Measurements from ENCODE around the gene ACTR3C. TPM values are rescaled to one million over a fixed set of nuclear protein-coding genes. Genes with fewer than 3 reads are reported as not detected.

ACTR3C gene
- total and polyA plus RNA-seq, 2 donors (not counting 1 experiment from before 2014, with no cell fraction given) = 4.0 to 20.7 TPM

GRCh38 chr7:150365673-150366398 lies 42.5 kb upstream of the ACTR3C start:
- Histone ChIP-seq H3K27ac (ENCODE audit: low read length in 2 of 2) (peak overlapping the region; percentile 98 to 99), H3K27me3 (replicated peaks in 1 of 4; ENCODE audit: control extremely low read depth in 1 of 4, control insufficient read depth in 3 of 4, insufficient read depth in 4 of 4, low read length in 3 of 4) (no peaks in the 10 kb centered on the region), H3K4me2 (replicated peaks; ENCODE audit: low read depth, low read length, poor library complexity, severe bottlenecking) (peak overlapping the region; percentile 70), H3K36me3 (replicated peaks in 1 of 2; ENCODE audit: control extremely low read depth in 1 of 2, control insufficient read depth in 1 of 2, extremely low read depth in 1 of 2, insufficient read depth in 2 of 2, low read length in 1 of 2) (peaks cover 0 to 11% of the 10 kb centered on the region in 2 experiments), H3K4me1 (ENCODE audit: control insufficient read depth in 2 of 2, insufficient read depth in 2 of 2, low read length in 2 of 2) (peaks cover 64 to 73% of the 10 kb centered on the region in 2 donors), H3K9ac (ENCODE audit: low read length) (peak overlapping the region; percentile 60), H4K20me1 (ENCODE audit: control insufficient read depth, insufficient read depth, low read length, poor library complexity, severe bottlenecking) (peaks cover 8% of the 10 kb centered on the region), H2AFZ (ENCODE audit: insufficient read depth, low read depth, low read length, poor library complexity, severe bottlenecking) (no peak overlapping the region), H3K79me2 (ENCODE audit: control insufficient read depth, insufficient read depth, low read length) (peaks cover 14% of the 10 kb centered on the region), H3K9me3 (ENCODE audit: control extremely low read depth in 1 of 3, control insufficient read depth in 2 of 3, insufficient read depth in 1 of 3, low read length in 2 of 3) (no peaks in the 10 kb centered on the region), H3K4me3 (ENCODE audit: control extremely low read depth in 1 of 5, extremely low read depth in 1 of 5, insufficient read depth in 1 of 5, low read depth in 2 of 5, low read length in 4 of 5) (peak overlapping the region in 1 of 5 experiments; percentile 22)
- no peaks in the 10 kb centered on the region for H3K9me3 Mint-ChIP-seq (ENCODE audit: insufficient read depth)
- H3K4me3 Mint-ChIP-seq = peak overlapping the region; percentile 87
- DNase-seq (peak; percentile 85), ATAC-seq (ENCODE audit: low read depth) (peak; percentile 22)
- 29% methylated on average over 3 of the region's 5 CpGs for WGBS (ENCODE audit: insufficient coverage)
- peaks cover 74% of the 10 kb centered on the region for H3K4me1 Mint-ChIP-seq
- peak overlapping the region; percentile 100 for H3K27ac Mint-ChIP-seq
- intact Hi-C loops (cut with micrococcal nuclease) = loop anchor here (1.0 to 10.0 kb wide), 3 partner anchors 9 to 659 kb away; partner anchors contain the start of genes ABCB8, ATG9B and ZNF775
- TF ChIP-seq EZH2 (IDR thresholded peaks at IDR 0.05; ENCODE audit: borderline replicate concordance, insufficient read depth, low read depth, low read length, poor library complexity, severe bottlenecking) = no peak
- TF ChIP-seq CTCF (IDR thresholded peaks at IDR 0.05) = no peak
- CTCF ChIA-PET = interaction anchor here (0.8 to 7.3 kb wide), 9 partner anchors 9 to 73 kb away, joined by 3 to 71 read pairs (median 5); a partner anchor contains a TSS
- POLR2A ChIA-PET = interaction anchor here (0.6 to 6.6 kb wide), 6 partner anchors 9 to 51 kb away, joined by 3 to 120 read pairs (median 4); partner anchors contain the start of genes ACTR3C, LRRC61 and ZNF775
- no peaks in the 10 kb centered on the region for H3K27me3 Mint-ChIP-seq
